ENCODE results near the gene SPOCK3. TPM values are rescaled to one million over a fixed set of nuclear protein-coding genes. Genes with fewer than 3 reads are reported as not detected.

The SPOCK3 gene
- polyA plus RNA-seq, 3 donors: 0.31 to 1.9 (median 1.2) TPM

GRCh38 chr4:166991006-166991561, 243.2 kb downstream of the SPOCK3 start:
- DNase-seq: no peak
- Mint-ChIP-seq H3K36me3 (no peaks in the 10 kb centered on the region), H3K4me1 (no peaks in the 10 kb centered on the region), H3K27ac (no peak overlapping the region), H3K4me3 (no peak overlapping the region), H3K9me3 (no peaks in the 10 kb centered on the region), H3K27me3 (ENCODE audit: low read depth in 3 of 3) (no peaks in the 10 kb centered on the region)
- no peaks in the 10 kb centered on the region for H3K79me2 ChIP-seq (ENCODE audit: insufficient read depth, low read length)
- intact Hi-C loops (cut with micrococcal nuclease): no loop called here
- no peaks in the 10 kb centered on the region for H3K36me3 ChIP-seq (replicated peaks in 1 of 2; ENCODE audit: control insufficient read depth in 1 of 2, insufficient read depth in 2 of 2, low read length in 2 of 2)
- H3K9me3 ChIP-seq (replicated peaks in 1 of 2; ENCODE audit: control insufficient read depth in 1 of 2, insufficient read depth in 1 of 2, low read length in 2 of 2): no peaks in the 10 kb centered on the region
- H3K4me1 ChIP-seq (ENCODE audit: control insufficient read depth in 1 of 2, insufficient read depth in 2 of 2, low read length in 2 of 2): no peaks in the 10 kb centered on the region
- WGBS (ENCODE audit: insufficient coverage): no CpG with 5 or more reads among the region's 3 CpGs
- no peaks in the 10 kb centered on the region for H3K27me3 ChIP-seq (ENCODE audit: control insufficient read depth in 2 of 2, insufficient read depth in 2 of 2, low read length in 2 of 2)
- TF ChIP-seq CTCF (IDR thresholded peaks at IDR 0.05): no peak
- H3K4me2 ChIP-seq (replicated peaks; ENCODE audit: extremely low read depth, low read length, poor library complexity, severe bottlenecking): no peak overlapping the region
- no peak overlapping the region for H3K9ac ChIP-seq (ENCODE audit: insufficient read depth, low read length, poor library complexity, severe bottlenecking)
- no peaks in the 10 kb centered on the region for H4K20me1 ChIP-seq (ENCODE audit: insufficient read depth, low read length)
- no peak overlapping the region for H3K4me3 ChIP-seq (replicated peaks in 1 of 3; ENCODE audit: low read depth in 2 of 3, low read length in 3 of 3)
- H3K27ac ChIP-seq (ENCODE audit: low read depth in 1 of 2, low read length in 2 of 2): no peak overlapping the region
- H2AFZ ChIP-seq (ENCODE audit: insufficient read depth, low read depth, low read length, poor library complexity, severe bottlenecking): no peak overlapping the region

- no peak overlapping the region for H3K9ac ChIP-seq (ENCODE audit: insufficient read depth, low read length, poor library complexity, severe bottlenecking)
- no peak overlapping the region for H3K4me3 Mint-ChIP-seq
- H3K9me3 Mint-ChIP-seq: no peaks in the 10 kb centered on the region
- H3K27me3 Mint-ChIP-seq (ENCODE audit: low read depth in 3 of 3): no peaks in the 10 kb centered on the region
- H3K36me3 Mint-ChIP-seq: no peaks in the 10 kb centered on the region
- no peak for DNase-seq
- H3K79me2 ChIP-seq (ENCODE audit: insufficient read depth, low read length): no peaks in the 10 kb centered on the region
- no peak for TF ChIP-seq CTCF (IDR thresholded peaks at IDR 0.05)
- H3K27ac Mint-ChIP-seq: no peak overlapping the region
- H3K4me3 ChIP-seq (replicated peaks in 1 of 3; ENCODE audit: low read depth in 2 of 3, low read length in 3 of 3): no peak overlapping the region
- H3K27ac ChIP-seq (ENCODE audit: low read depth in 1 of 2, low read length in 2 of 2): no peak overlapping the region
- no peaks in the 10 kb centered on the region for H3K4me1 ChIP-seq (ENCODE audit: control insufficient read depth in 1 of 2, insufficient read depth in 2 of 2, low read length in 2 of 2)
- no peaks in the 10 kb centered on the region for H3K27me3 ChIP-seq (ENCODE audit: control insufficient read depth in 2 of 2, insufficient read depth in 2 of 2, low read length in 2 of 2)
- H3K4me2 ChIP-seq (replicated peaks; ENCODE audit: extremely low read depth, low read length, poor library complexity, severe bottlenecking): no peak overlapping the region
- H2AFZ ChIP-seq (ENCODE audit: insufficient read depth, low read depth, low read length, poor library complexity, severe bottlenecking): no peak overlapping the region
- intact Hi-C loops (cut with micrococcal nuclease): no loop called here
- WGBS (ENCODE audit: insufficient coverage): no CpG with 5 or more reads among the region's 1 CpG
- no peaks in the 10 kb centered on the region for H3K4me1 Mint-ChIP-seq
- H4K20me1 ChIP-seq (ENCODE audit: insufficient read depth, low read length): no peaks in the 10 kb centered on the region
- no peaks in the 10 kb centered on the region for H3K9me3 ChIP-seq (replicated peaks in 1 of 2; ENCODE audit: control insufficient read depth in 1 of 2, insufficient read depth in 1 of 2, low read length in 2 of 2)
- no peaks in the 10 kb centered on the region for H3K36me3 ChIP-seq (replicated peaks in 1 of 2; ENCODE audit: control insufficient read depth in 1 of 2, insufficient read depth in 2 of 2, low read length in 2 of 2)
These were observed 244.4 kb downstream of the SPOCK3 start for GRCh38 chr4:166989886-166990285.

All from CD14-positive monocyte (primary cell).